OCI-LY1 (cell line): Measurements from ENCODE around the gene TM9SF4.

Experiments used
- H2AFZ ChIP-seq: fragments of 200-600 bp; sonication (generic), shearing (Covaris generic); 2 replicates; pipeline ENCODE4 v1.6.0; 2014; ENCODE audit warnings: antibody characterized with exemption, mild to moderate bottlenecking, low read length
- H3F3A ChIP-seq: fragments of 200-600 bp; sonication (generic), shearing (Covaris generic); 2 replicates; pipeline ENCODE4 v1.6.0; 2014; ENCODE audit warnings: mild to moderate bottlenecking, antibody characterized with exemption, low read length, moderate library complexity; ENCODE audit not compliant: insufficient read depth
- H3K27ac ChIP-seq: fragments of 200-600 bp; sonication (generic); 2 replicates; pipeline ENCODE4 v1.5.1; 2014; ENCODE audit warnings: low read length, mixed run types, mild to moderate bottlenecking, low read depth; ENCODE audit not compliant: poor library complexity, severe bottlenecking
- H3K27me3 ChIP-seq: fragments of 200-600 bp; sonication (generic); 2 replicates; pipeline ENCODE4 v1.6.0; 2014; ENCODE audit warnings: antibody characterized with exemption, mild to moderate bottlenecking, low read length, moderate library complexity; ENCODE audit not compliant: insufficient read depth
- H3K36me3 ChIP-seq: fragments of 200-600 bp; sonication (generic); 2 replicates; pipeline ENCODE4 v1.6.1; 2014; ENCODE audit warnings: mild to moderate bottlenecking, antibody characterized with exemption, low read length, moderate library complexity, mixed read lengths; ENCODE audit not compliant: insufficient read depth
- H3K4me1 ChIP-seq: fragments of 200-600 bp; sonication (generic); 2 replicates; pipeline ENCODE4 v1.5.1; 2014; ENCODE audit warnings: mild to moderate bottlenecking, low read length, moderate library complexity; ENCODE audit not compliant: insufficient read depth, severe bottlenecking
- H3K4me2 ChIP-seq: fragments of 200-600 bp; sonication (generic), shearing (Covaris generic); 2 replicates; pipeline ENCODE4 v1.6.1; 2014; ENCODE audit warnings: low read length
- H3K4me3 ChIP-seq: fragments of 200-600 bp; sonication (generic); 2 replicates; pipeline ENCODE4 v1.5.1; 2014; ENCODE audit warnings: low read length, low read depth, mild to moderate bottlenecking, mixed read lengths; ENCODE audit not compliant: poor library complexity, severe bottlenecking
- H3K79me2 ChIP-seq: fragments of 200-600 bp; shearing (Covaris generic); 2 replicates; pipeline ENCODE4 v1.6.1; 2016; ENCODE audit warnings: mixed run types, low read length, mixed read lengths; ENCODE audit not compliant: insufficient read depth
- H3K9ac ChIP-seq: fragments of 200-600 bp; sonication (generic), shearing (Covaris generic); 2 replicates; pipeline ENCODE4 v1.6.1; 2014; ENCODE audit warnings: mild to moderate bottlenecking, low read length, mixed read lengths
- H3K9me2 ChIP-seq: fragments of 200-600 bp; sonication (generic), shearing (Covaris generic); 2 replicates; pipeline ENCODE4 v1.6.1; 2014; ENCODE audit warnings: low read depth, mild to moderate bottlenecking, low read length, mixed read lengths
- H3K9me3 ChIP-seq: fragments of 200-600 bp; shearing (Covaris generic); 2 replicates; pipeline ENCODE4 v1.6.1; 2014; ENCODE audit warnings: low read length, mixed read lengths
- H4K20me1 ChIP-seq: fragments of 200-600 bp; sonication (generic), shearing (Covaris generic); 2 replicates; pipeline ENCODE4 v1.6.0; 2016; ENCODE audit warnings: mild to moderate bottlenecking, low read length; ENCODE audit not compliant: insufficient read depth
- CTCF ChIP-seq: fragments of 200-600 bp; sonication (generic), shearing (Covaris generic); IDR thresholded peaks from 2 replicates; pipeline ENCODE4 v1.5.1; 2017; ENCODE audit warnings: mild to moderate bottlenecking, antibody characterized with exemption, low read length, moderate library complexity, mixed read lengths
- EZH2 ChIP-seq: fragments of 200-600 bp; sonication (generic), shearing (Covaris generic); IDR thresholded peaks from 2 replicates; pipeline ENCODE4 v1.8.0; 2017; ENCODE audit warnings: borderline replicate concordance, mixed run types, mild to moderate bottlenecking, antibody characterized with exemption, low read length, moderate library complexity, mixed read lengths

Gene TM9SF4

DNA sequence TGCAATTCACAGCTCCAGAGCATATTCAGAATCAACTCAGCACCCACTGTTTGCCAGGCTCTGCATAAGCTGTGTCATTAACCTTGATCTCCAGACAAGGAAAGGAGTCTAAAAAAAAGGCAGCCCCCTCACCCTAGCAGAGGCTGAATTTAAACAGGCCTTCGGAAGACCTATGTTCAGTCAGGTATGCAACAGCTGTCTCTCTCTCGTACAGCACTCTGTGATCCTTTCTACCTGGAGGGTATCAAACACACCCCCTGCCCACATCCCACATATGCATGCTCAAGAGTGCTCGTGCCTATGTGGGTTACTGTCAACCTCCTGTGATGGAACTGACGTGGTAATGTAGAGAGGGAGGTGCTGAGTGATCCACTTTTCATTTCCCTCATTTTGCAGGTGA is 89.5 kb downstream of the TM9SF4 start:
- Histone ChIP-seq H4K20me1 (no peaks in the 10 kb centered on the region), H2AFZ (no peak overlapping the region), H3F3A (no peaks in the 10 kb centered on the region), H3K9me2 (no peaks in the 10 kb centered on the region), H3K4me2 (no peak overlapping the region), H3K79me2 (peaks cover 24% of the 10 kb centered on the region), H3K36me3 (peaks cover 92% of the 10 kb centered on the region), H3K9ac (no peak overlapping the region), H3K27ac (no peak overlapping the region), H3K27me3 (no peaks in the 10 kb centered on the region), H3K4me1 (peaks cover 2% of the 10 kb centered on the region), H3K9me3 (no peaks in the 10 kb centered on the region), H3K4me3 (no peak overlapping the region)
- TF ChIP-seq CTCF (no peak), EZH2 (no peak)

DNA sequence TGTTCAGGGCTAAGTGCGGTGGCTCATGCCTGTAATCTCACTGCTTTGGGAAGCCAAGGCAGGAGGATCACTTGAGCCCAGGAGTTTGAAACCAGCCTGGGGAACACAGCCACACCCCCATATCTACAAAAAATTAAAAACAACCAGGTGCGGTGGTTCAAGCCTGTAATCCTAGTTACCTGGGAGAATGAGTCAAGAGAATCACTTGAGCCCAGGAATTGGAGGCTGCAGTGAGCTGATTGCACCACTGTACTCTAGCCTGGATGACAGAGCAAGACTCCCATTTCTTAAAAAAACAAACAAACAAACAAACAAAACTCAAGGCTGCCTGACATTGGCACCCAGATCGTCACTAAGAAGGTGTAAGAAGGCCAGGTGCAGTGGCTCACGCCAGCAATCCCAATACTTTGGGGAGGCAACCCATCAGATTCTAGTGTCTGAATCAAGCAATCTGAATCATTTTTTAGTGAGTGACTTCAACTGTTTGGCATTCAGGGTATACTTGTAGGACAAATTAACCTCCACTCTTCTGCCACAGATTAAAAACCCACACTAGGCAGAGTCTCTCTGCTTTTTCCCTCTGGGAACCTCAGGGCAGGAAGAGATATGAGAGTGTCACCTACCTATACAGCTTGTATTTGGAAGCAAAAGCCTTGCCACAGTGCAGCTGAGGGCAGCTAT is 91.9 kb downstream of the TM9SF4 start:
- H3F3A ChIP-seq, result no peaks in the 10 kb centered on the region
- peaks cover 49% of the 10 kb centered on the region for H3K79me2 ChIP-seq
- H3K9me3 ChIP-seq, result no peaks in the 10 kb centered on the region
- TF ChIP-seq CTCF, result no peak
- no peak for TF ChIP-seq EZH2
- H3K9me2 ChIP-seq, result no peaks in the 10 kb centered on the region
- H3K4me3 ChIP-seq, result no peak overlapping the region
- no peak overlapping the region for H2AFZ ChIP-seq
- no peak overlapping the region for H3K27ac ChIP-seq
- H3K9ac ChIP-seq, result no peak overlapping the region
- peaks cover 26% of the 10 kb centered on the region for H3K4me1 ChIP-seq
- 0 out of 2 replicates have a peak, but pooled peaks cover 3% of the 10 kb centered on the region for H4K20me1 ChIP-seq
- peaks cover 72% of the 10 kb centered on the region for H3K36me3 ChIP-seq
- H3K4me2 ChIP-seq, result no peak overlapping the region
- no peaks in the 10 kb centered on the region for H3K27me3 ChIP-seq

DNA sequence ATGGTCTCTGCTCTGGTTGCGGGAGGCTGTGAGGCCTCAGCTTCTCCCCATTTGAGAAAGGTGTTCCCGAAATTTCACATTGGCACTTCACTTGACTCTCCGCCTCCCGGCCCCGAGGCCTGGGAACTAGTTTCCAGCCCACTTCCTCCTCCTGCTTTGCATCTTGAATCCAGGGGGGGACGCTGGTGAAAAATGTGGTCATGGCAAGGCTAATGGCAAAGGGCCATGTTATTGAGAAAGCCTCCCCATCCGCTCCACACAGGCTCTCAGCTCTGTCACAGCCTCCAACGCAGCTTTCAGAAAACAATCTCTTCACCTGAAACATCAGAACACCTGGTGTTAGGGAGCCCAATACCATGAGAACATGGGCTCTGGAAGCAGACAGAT is 92.5 kb downstream of the TM9SF4 start:
- H3K4me3 ChIP-seq, result no peak overlapping the region
- H3K27me3 ChIP-seq, result no peaks in the 10 kb centered on the region
- H3K9me2 ChIP-seq, result no peaks in the 10 kb centered on the region
- no peak overlapping the region for H3K27ac ChIP-seq
- TF ChIP-seq CTCF (no peak), EZH2 (no peak)
- no peak overlapping the region for H3K9ac ChIP-seq
- H3K9me3 ChIP-seq, result no peaks in the 10 kb centered on the region
- H3F3A ChIP-seq, result no peaks in the 10 kb centered on the region
- H3K4me1 ChIP-seq, result peaks cover 32% of the 10 kb centered on the region
- 0 out of 2 replicates have a peak, but pooled peaks cover 3% of the 10 kb centered on the region for H4K20me1 ChIP-seq
- H3K4me2 ChIP-seq, result no peak overlapping the region
- no peak overlapping the region for H2AFZ ChIP-seq
- peaks cover 66% of the 10 kb centered on the region for H3K36me3 ChIP-seq
- peaks cover 54% of the 10 kb centered on the region for H3K79me2 ChIP-seq
